ENCODE data around the gene CPEB3.

DNA sequence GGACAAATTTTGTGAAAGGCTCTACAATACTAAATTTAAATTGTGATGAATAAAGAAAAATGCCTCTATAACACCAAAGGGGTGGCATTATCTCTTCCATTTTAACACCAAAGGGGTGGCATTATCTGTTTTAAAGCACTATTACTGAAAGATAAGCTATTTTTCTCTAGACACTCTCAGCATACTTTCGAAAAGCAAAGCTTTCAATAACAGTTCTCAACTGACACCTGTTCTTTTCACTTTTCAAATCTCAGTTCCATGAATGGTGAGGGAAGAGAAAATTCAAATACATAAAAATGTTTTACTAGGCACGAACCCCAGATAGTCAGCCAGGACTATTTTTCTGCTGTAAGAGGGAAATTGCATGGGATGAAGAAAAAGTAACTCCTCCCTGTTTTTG lies 103.8 kb downstream of the CPEB3 start:
- TF ChIP-seq, protein P1, sequence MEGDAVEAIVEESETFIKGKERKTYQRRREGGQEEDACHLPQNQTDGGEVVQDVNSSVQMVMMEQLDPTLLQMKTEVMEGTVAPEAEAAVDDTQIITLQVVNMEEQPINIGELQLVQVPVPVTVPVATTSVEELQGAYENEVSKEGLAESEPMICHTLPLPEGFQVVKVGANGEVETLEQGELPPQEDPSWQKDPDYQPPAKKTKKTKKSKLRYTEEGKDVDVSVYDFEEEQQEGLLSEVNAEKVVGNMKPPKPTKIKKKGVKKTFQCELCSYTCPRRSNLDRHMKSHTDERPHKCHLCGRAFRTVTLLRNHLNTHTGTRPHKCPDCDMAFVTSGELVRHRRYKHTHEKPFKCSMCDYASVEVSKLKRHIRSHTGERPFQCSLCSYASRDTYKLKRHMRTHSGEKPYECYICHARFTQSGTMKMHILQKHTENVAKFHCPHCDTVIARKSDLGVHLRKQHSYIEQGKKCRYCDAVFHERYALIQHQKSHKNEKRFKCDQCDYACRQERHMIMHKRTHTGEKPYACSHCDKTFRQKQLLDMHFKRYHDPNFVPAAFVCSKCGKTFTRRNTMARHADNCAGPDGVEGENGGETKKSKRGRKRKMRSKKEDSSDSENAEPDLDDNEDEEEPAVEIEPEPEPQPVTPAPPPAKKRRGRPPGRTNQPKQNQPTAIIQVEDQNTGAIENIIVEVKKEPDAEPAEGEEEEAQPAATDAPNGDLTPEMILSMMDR (IDR thresholded peaks at IDR 0.05), result no peak
- no peak for TF ChIP-seq POLR2A (IDR thresholded peaks at IDR 0.05)

All from vagina (tissue), 2 donors.